Activated CD4-positive, alpha-beta T cell treated with anti-CD3 and anti-CD28 coated beads, Interleukin-2, Interleukin-6, amounts not matched to agents 100 ng/mL and 50 ng/mL, durations not matched to agents 16 hours and 8 hours (primary cell): Measurements from ENCODE around the gene HOXA2.

Experiments
- DNase-seq: peaks from one replicate; pipeline ENCODE4 v3.0.0-alpha.2; 2020

Gene HOXA2

GRCh38 chr7:27102581-27103442 is at the start of gene HOXA2:
TSS of gene HOXA2 (minus strand) at chr7:27102683. CDS start at chr7:27102500, 183 bp downstream.
- DNase-seq = no peak

GRCh38 chr7:27151341-27151930 is 49.0 kb upstream of the HOXA2 start:
- DNase-seq = no peak

- DNase-seq = peak; percentile 75
These were observed 48.3 kb upstream of the HOXA2 start for GRCh38 chr7:27150568-27151340.

GRCh38 chr7:27149842-27150567 is 47.5 kb upstream of the HOXA2 start:
- no peak for DNase-seq

GRCh38 chr7:27148756-27149641 is 46.5 kb upstream of the HOXA2 start:
- no peak for DNase-seq

- no peak for DNase-seq
These were observed 45.7 kb upstream of the HOXA2 start for GRCh38 chr7:27148031-27148755.

GRCh38 chr7:27147199-27148030 is 44.9 kb upstream of the HOXA2 start, which contains the start of gene HOXA6:
TSS of gene HOXA6 (minus strand) at chr7:27147774. CDS start at chr7:27147749, 25 bp downstream.
- DNase-seq = no peak

- no peak for DNase-seq
These were observed 44.2 kb upstream of the HOXA2 start for GRCh38 chr7:27146491-27147198.

- DNase-seq = no peak
These were observed 43.5 kb upstream of the HOXA2 start for GRCh38 chr7:27145914-27146412.

GRCh38 chr7:27145165-27145913 is 42.9 kb upstream of the HOXA2 start:
- no peak for DNase-seq

GRCh38 chr7:27144781-27145164 is 42.3 kb upstream of the HOXA2 start:
- DNase-seq = no peak

GRCh38 chr7:27143950-27144780 is 41.7 kb upstream of the HOXA2 start:
- no peak for DNase-seq

GRCh38 chr7:27143023-27143949 is 40.8 kb upstream of the HOXA2 start, which contains the start of gene HOXA5:
TSS of gene HOXA5 (minus strand) at chr7:27143681. CDS start at chr7:27143607, 74 bp downstream.
- DNase-seq = no peak

GRCh38 chr7:27142580-27143022 is 40.1 kb upstream of the HOXA2 start:
- DNase-seq = no peak

- DNase-seq = no peak
These were observed 39.6 kb upstream of the HOXA2 start for GRCh38 chr7:27141923-27142579.
